Stimulated activated CD8-positive, alpha-beta memory T cell treated with anti-CD3 and anti-CD28 coated beads, Interleukin-7, amount 100 ng/mL, for 48 hours (primary cell): ENCODE results near the gene ZC3HAV1.
A peak's percentile ranks its signal among the peaks of the same experiment; 100 is the strongest.
"Not testable (repeated sequence)": the region's sequence is repeated elsewhere in the genome, so short reads cannot be mapped to it uniquely, and the experiment has no call there.

ENCODE experiments used
- DNase-seq, 2 donors: peaks; one replicate each; pipeline ENCODE4 v3.0.0-alpha.2; 2020; ENCODE audit warnings: low read depth in 1 of 2; ENCODE audit errors: extremely low read depth in 1 of 2

ZC3HAV1 gene

DNA sequence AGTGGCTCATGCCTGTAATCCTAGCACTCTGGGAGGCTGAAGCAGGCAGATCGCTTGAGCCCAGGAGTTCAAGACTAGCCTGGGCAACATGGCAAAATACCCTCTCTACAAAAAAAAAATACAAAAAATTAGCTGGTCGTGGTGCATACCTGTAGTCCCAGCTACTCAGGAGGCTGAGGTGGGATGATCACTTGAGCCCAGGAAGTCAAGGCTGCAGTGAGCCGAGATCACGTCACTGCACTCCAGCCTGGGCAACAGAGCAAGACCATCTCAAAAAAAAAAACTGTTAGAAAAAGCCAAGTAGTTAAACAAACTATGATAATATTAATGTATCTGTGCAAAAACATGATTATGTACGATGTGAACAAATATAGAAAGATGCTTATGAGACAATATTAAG, 83.7 kb downstream of the ZC3HAV1 start:
- DNase-seq, result not testable (repeated sequence)

DNA sequence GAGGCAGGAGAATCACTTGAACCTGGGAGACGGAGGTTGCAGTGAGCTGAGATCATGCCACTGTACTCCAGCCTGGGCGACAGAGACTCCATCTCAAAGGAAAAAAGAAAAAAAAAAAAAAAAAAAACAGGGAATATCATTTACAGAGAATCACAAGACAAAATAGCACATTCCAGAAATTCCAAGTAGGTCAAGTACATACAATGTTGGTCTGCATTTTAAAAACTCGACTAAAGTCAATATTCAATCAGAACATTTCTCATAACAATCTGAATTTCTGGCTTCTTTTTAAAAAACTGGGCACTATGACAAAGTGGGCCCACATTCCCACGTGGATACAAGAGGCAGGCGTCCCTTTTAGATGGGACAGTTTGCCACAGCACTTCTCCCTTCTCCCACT, 86.4 kb downstream of the ZC3HAV1 start:
- DNase-seq, result no peak

DNA sequence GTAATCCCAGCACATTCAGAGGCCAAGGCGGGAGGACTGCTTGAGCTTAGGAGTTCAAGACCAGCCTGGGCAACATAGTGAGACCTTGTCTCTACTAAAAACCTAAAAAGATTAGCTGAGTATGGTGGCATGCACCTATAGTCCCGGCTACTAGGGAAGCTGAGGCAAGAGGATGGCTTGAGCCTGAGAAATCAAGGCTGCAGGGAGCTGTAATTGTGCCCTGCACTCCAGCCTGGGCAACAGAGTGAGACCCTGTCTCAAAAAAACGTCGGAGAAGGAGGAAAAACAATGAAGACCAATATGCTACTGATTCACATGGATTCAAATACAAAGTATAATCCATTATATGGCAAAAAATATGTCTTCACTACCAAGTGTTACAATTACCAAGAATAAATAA, 87.2 kb downstream of the ZC3HAV1 start:
- no peak for DNase-seq

DNA sequence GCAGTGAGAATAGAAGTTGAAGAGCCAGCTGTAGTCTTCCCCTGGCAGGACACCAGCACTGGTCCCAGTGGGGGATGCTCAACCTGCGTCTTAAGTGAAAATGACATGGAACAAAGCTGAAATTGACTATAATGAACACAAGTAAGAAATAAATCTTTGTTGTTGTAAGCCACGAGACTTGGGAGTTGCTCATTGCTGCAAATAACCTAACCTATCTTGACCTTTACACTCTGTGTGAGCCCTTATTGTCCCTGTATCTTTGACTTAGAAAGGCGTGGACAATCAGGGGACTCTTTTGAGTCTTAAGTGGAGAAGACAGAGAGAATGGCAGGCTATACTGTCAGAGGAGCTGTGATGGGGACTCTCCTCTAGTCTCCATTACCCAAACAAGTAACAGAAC, 90.6 kb downstream of the ZC3HAV1 start:
- no peak for DNase-seq

DNA sequence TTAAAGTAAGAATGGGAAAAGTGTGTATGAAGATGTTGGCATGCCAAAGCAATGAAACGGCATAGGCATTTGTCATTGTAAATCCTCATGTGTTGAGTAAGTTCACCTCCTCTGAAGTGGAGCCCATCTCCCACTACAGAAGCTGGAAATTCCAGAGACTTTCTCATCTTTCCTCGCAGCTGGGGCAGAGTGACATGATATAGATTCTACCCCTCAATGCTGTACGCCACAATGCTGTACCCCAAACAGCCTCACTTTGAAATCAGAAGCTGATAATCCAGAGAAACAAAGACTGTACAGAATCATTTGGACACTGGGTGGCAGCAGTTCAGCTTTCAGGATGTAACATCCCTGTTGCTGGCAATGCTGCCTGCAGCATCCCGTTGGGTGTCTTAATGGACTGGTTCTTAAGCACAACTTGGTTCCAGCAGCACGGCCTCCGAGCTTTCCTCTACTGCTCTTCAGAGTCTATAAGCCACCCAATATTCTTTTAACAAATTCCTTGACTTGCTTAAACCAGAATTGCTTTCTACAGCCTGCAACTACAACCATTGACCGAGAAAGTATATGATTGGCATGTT, 92.5 kb downstream of the ZC3HAV1 start:
- peak; percentile 8 to 37 for DNase-seq

DNA sequence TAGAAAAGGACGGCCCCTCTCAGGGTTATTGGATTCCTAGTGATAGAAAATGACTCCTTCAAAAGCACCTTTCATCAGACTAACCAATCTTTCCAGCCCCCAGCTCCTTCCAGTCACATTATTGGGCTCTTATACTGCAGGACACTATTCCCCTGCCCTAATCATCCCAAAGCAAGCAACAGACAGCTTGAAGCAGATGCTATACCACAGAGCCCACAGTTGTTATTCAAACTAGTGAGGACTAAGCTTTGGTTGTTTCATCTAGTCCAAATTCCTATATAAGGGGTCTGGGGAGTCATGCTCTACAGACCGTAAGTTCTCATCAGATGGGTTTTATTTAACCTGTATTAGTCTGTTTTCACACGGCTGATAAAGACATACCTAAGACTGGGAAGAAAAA, 98.1 kb downstream of the ZC3HAV1 start:
- DNase-seq, result no peak

DNA sequence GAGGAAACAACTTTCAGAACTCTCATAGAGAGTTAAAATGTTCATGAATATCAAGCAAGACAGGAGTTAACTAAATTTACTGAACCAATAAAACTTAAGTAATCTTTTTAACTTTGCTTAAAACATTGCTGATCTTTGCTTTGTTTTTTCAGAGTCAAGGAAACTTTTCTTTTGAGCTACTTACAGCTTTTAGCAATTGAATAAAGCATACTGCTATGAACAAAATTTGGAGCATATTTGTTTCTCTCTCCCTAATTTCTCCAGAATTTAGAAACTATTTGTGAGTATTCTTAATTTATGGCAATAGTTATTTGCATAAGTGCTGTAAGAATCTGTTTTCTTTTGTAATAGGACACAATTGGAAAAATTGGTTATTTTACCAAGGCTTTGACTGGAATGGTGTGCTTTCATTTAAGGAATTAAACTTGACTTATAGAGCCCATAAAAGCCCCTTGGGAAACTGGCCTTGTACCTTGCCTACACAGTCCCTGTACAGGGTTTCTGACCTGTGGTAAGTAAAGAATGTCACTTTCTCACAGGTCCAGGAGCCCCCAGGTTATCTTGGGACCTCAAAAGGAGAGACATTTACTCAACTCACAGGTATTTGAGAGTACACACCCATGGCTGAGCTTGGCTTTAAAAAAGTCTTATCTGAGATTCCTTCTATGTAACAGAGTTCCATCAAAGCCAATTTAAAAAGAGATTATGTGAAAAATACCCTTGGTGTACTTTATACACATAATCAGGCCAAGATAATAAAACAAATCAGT, 105.0 kb downstream of the ZC3HAV1 start:
- no peak for DNase-seq

DNA sequence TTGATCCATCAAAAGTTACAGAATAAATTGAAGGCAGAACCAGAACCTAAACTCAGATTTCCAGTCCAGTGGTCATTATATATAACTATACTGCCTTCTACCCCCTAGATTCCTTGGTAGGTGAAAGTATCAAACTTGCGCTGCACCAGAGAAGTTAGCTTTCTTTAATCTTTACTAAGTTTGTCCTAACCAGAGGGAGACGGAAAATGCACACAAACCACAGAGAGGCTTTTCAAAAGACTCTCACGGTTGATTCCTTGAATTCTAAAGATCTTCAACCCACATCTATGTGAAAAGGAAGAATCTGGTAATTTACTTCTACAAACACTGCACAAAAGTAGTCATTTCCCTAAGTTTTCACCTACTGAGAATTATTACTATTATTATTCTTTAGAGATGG, 110.1 kb downstream of the ZC3HAV1 start:
- no peak for DNase-seq
